Gastroesophageal sphincter (tissue), 4 donors: ENCODE results near the gene FAM228B. TPM values are rescaled to one million over a fixed set of nuclear protein-coding genes. Genes with fewer than 3 reads are reported as not detected.

Source experiments
- ATAC-seq: fragments of 150-250 bp; one replicate; pipeline ENCODE4 v1.9.1; 2016; ENCODE audit warnings: mild to moderate bottlenecking, moderate library complexity
- H3K27ac ChIP-seq, 4 donors: fragments of 200-600 bp; sonication (generic) in 3 of 4; 1 replicate in 3 of 4; 2 replicates in 1 of 4; pipeline ENCODE4 v1.5.1; 2016 to 2019
- H3K27me3 ChIP-seq: fragments of 200-600 bp; sonication (generic); one replicate; pipeline ENCODE4 v1.5.1; 2019
- H3K36me3 ChIP-seq, 2 donors: fragments of 200-600 bp; sonication (generic); one replicate each; pipeline ENCODE4 v1.5.1; 2019; ENCODE audit warnings: control low read depth in 1 of 2
- H3K4me1 ChIP-seq, 3 donors: fragments of 200-600 bp; sonication (generic); 1 replicate in 2 of 3; 2 replicates in 1 of 3; pipeline ENCODE4 v1.5.1; 2016 to 2019; ENCODE audit warnings: control low read depth in 2 of 3
- H3K4me3 ChIP-seq, 2 donors: fragments of 200-600 bp; sonication (generic); one replicate each; pipeline ENCODE4 v1.5.1; 2019; ENCODE audit warnings: mild to moderate bottlenecking in 1 of 2, moderate library complexity in 1 of 2
- H3K9me3 ChIP-seq, 3 donors: fragments of 200-600 bp; sonication (generic); one replicate each; pipeline ENCODE4 v1.5.1; 2017 to 2019; ENCODE audit warnings: control low read depth in 2 of 3
- EP300 ChIP-seq: sonication (generic); formaldehyde crosslinking; IDR thresholded peaks from one replicate; pipeline ENCODE4 v1.6.1; 2017; ENCODE audit warnings: antibody characterized with exemption, mild to moderate bottlenecking
- POLR2A ChIP-seq, 2 donors: fragments of 450-650 bp; IDR thresholded peaks; one replicate each; pipeline ENCODE4 v1.6.1; 2017; ENCODE audit warnings: antibody characterized with exemption in 2 of 2, mild to moderate bottlenecking in 2 of 2, moderate library complexity in 1 of 2
- POLR2AphosphoS5 ChIP-seq: sonication (generic); formaldehyde crosslinking; IDR thresholded peaks from one replicate; pipeline ENCODE4 v1.6.1; 2017; ENCODE audit warnings: antibody characterized with exemption
- WGBS, 2 donors: methylation state at CpG; one replicate each; pipeline ENCODE4 v1.1.5; 2018; ENCODE audit warnings: low coverage in 1 of 2; 5-methylcytosine and 5-hydroxymethylcytosine counted together
- total RNA-seq, 4 donors: library from RNA; depleted of rRNA; stranded (reverse); fragments of >200 nt; gene quantifications; one replicate each; pipeline ENCODE4 v1.1.0, GENCODE V29; 2016
- TF ChIP-seq, protein P1 (sequence below), 4 experiments: fragments of 200-600 bp in 2 of 4; fragments of 450-650 bp in 2 of 4; sonication (generic) in 1 of 4; IDR thresholded peaks; one replicate each; pipeline ENCODE4 v1.5.1; 2017 to 2019; ENCODE audit warnings: antibody characterized with exemption in 4 of 4, mild to moderate bottlenecking in 2 of 4, moderate library complexity in 2 of 4

The FAM228B gene
- total RNA-seq, 4 donors from 2014 or later = 24.0 to 45.5 (median 30.9) TPM

DNA sequence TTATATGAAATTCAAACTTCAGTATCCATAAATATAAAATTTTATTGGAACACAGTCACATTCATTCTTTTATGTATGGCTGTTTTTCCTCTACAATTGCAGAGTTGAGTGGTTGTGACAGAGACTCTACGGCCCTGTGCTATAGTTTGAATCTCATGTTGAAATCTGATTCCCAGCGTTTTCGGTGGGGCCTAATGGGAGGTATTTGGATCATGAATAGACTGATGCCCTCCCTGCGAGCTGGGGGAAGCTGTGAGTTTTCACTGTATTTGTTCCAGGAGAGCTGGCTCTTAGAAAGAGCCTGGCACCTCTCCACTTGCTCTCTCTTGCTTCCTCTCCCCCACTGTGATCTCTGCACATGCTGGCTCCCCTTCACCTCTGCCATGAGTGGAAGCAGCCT lies 1.8 kb upstream of the FAM228B start:
- Histone ChIP-seq H3K4me1 (peaks cover 0 to 40% (median 7%) of the 10 kb centered on the region in 3 donors), H3K27ac (peak overlapping the region in 1 of 4 donors; percentile 94), H3K36me3 (no peaks in the 10 kb centered on the region), H3K4me3 (no peak overlapping the region), H3K27me3 (no peaks in the 10 kb centered on the region), H3K9me3 (no peaks in the 10 kb centered on the region)
- no peak for ATAC-seq
- TF ChIP-seq POLR2AphosphoS5 (no peak), EP300 (no peak), POLR2A (IDR thresholded peaks at IDR 0.05) (no peak)
- TF ChIP-seq, protein P1, sequence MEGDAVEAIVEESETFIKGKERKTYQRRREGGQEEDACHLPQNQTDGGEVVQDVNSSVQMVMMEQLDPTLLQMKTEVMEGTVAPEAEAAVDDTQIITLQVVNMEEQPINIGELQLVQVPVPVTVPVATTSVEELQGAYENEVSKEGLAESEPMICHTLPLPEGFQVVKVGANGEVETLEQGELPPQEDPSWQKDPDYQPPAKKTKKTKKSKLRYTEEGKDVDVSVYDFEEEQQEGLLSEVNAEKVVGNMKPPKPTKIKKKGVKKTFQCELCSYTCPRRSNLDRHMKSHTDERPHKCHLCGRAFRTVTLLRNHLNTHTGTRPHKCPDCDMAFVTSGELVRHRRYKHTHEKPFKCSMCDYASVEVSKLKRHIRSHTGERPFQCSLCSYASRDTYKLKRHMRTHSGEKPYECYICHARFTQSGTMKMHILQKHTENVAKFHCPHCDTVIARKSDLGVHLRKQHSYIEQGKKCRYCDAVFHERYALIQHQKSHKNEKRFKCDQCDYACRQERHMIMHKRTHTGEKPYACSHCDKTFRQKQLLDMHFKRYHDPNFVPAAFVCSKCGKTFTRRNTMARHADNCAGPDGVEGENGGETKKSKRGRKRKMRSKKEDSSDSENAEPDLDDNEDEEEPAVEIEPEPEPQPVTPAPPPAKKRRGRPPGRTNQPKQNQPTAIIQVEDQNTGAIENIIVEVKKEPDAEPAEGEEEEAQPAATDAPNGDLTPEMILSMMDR (IDR thresholded peaks at IDR 0.05) = no peak
- 62 to 63% methylated on average over 4 of the region's 4 CpGs for WGBS, 2 donors

DNA sequence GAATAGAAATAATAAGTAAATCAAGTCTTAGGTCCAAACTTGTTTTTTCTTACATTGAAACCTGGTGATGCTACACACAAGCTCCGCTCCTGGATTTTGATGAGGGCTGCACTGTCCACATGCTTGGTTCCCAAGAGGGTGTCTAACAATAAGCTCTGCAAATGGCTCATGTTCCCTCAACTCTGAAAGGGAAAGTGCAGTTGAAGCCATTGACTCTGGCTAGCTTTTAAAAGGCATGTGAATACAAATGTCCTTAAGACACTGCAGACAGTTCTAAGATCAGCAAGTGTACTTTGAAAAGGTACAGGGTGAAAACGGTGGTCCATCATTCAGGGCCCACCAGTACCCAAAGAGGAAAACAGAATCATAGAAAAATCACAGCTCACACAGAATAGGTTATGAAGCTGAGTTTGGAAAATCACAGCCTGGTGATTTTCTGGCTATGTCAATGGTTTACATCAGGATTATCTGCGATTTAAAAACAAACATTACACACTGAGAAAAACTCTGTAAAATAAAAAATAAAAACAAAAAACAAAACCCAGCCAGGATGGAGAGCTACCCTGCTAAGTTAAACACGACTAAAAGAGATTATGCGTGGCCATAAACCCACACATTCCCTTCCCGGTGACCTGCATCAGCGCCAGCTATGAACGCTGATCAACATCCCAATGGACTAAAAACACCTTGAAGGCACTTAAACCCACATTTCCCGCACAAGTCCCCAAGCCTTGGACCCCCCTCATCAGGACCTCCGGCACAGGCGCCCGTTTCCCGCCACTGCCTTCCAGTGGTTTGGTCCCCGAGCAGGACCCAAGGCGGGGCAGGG lies 689 bp upstream of the FAM228B start:
- 12 to 13% methylated on average over 8 to 11 of the region's 15 CpGs for WGBS, 2 donors
- H3K27ac ChIP-seq = peak overlapping the region; percentile 79 to 97 (median 94)
- TF ChIP-seq, protein P1 (IDR thresholded peaks at IDR 0.05) = no peak
- TF ChIP-seq POLR2A (IDR thresholded peaks at IDR 0.05) = no peak
- no peak for ATAC-seq
- no peaks in the 10 kb centered on the region for H3K9me3 ChIP-seq
- peaks cover 0 to 40% (median 7%) of the 10 kb centered on the region in 3 donors for H3K4me1 ChIP-seq
- H3K36me3 ChIP-seq = no peaks in the 10 kb centered on the region
- peak overlapping the region; percentile 57 to 66 for H3K4me3 ChIP-seq
- H3K27me3 ChIP-seq = no peaks in the 10 kb centered on the region

DNA sequence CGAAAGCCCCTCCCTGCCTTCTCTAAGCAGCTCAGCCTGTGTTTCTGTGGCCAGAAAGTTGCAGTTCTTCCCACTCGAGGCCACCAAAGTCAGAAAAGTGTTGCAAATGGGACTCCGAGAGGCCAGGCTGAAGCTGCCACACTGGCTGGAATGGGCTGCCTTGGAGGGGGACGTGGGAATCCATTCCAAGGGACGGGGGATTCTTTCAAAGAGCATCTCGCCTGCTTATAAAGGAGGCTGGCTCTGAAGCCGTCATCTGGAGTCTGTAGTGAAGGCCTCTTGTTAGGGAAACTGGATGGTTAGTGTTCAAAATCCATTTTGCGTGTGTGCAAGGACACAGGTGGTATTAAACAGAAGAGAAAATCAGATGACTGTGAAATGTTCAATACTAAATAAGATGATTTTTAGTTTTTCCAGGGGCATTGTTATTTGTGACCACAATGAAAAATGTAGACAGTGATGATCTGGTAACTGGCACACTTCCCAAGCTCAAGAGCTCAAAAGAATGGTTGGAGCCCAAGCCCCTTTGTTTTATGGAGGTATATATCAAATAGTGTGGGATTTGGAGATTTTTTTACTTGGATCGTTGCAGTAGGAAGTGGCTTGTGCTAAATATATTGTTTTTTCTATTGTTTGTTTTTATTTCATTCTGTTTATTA lies 782 bp downstream of the FAM228B start:
- H3K36me3 ChIP-seq = no peaks in the 10 kb centered on the region
- no peaks in the 10 kb centered on the region for H3K9me3 ChIP-seq
- TF ChIP-seq EP300 (no peak), POLR2AphosphoS5 (no peak), POLR2A (IDR thresholded peaks at IDR 0.05) (no peak)
- TF ChIP-seq, protein P1 (IDR thresholded peaks at IDR 0.05) = no peak
- ATAC-seq = no peak
- peaks cover 0 to 40% (median 7%) of the 10 kb centered on the region in 3 donors for H3K4me1 ChIP-seq
- H3K4me3 ChIP-seq = peak overlapping the region; percentile 57 to 66
- 8 to 18% methylated on average over 2 to 9 of the region's 9 CpGs for WGBS, 2 donors
- peak overlapping the region; percentile 79 to 97 (median 94) for H3K27ac ChIP-seq
- H3K27me3 ChIP-seq = no peaks in the 10 kb centered on the region

DNA sequence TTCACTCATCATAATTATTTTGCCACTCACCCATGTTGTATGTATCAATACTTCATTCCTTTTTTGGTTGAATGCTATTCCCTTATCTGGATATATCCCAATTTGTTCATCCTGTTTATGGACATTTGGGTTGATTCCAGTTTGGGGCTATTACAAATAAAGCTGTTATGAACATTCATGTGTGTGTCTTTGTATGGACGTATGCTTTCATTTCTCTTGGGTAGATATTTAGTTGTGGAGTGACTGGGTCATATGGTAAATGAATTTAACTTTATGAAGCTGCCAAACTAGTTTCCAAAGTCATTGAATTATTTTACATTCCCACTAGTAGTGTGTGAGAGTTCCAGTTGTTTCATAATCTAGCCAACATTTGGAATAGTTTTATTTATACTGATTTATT lies 2.7 kb downstream of the FAM228B start:
- TF ChIP-seq POLR2A (IDR thresholded peaks at IDR 0.05) (no peak), POLR2AphosphoS5 (no peak), EP300 (no peak)
- TF ChIP-seq, protein P1 (IDR thresholded peaks at IDR 0.05) = no peak
- Histone ChIP-seq H3K27ac (no peak overlapping the region), H3K4me3 (no peak overlapping the region), H3K36me3 (no peaks in the 10 kb centered on the region), H3K9me3 (no peaks in the 10 kb centered on the region), H3K4me1 (peaks cover 0 to 40% (median 7%) of the 10 kb centered on the region in 3 donors), H3K27me3 (no peaks in the 10 kb centered on the region)
- 18% methylated on average over 1 of the region's 1 CpG; no CpG with 5 or more reads in 1 of the 2 donors for WGBS, 2 donors
- no peak for ATAC-seq
